Liver (tissue), 9 donors: ENCODE measurements around the gene SLC27A3. TPM values are rescaled to one million over a fixed set of nuclear protein-coding genes. Genes with fewer than 3 reads are reported as not detected.
"Not testable (repeated sequence)": the region's sequence is repeated elsewhere in the genome, so short reads cannot be mapped to it uniquely, and the experiment has no call there.

Experiments
- DNase-seq: peaks from one replicate; pipeline ENCODE4 v3.0.0-alpha.2; 2017; ENCODE audit warnings: low spot score
- H3K27ac ChIP-seq, 2 donors: one replicate each; pipeline ENCODE4 v1.7.0; 2013; ENCODE audit warnings: inconsistent platforms in 2 of 2, low read length in 2 of 2, control low read depth in 1 of 2, low read depth in 1 of 2, mild to moderate bottlenecking in 1 of 2
- H3K27me3 ChIP-seq, 4 donors: one replicate each; pipeline versions ENCODE4 v1.6.1 to v1.7.0; 2013; ENCODE audit warnings: low read length in 3 of 4, inconsistent platforms in 1 of 4, mild to moderate bottlenecking in 1 of 4, moderate library complexity in 1 of 4; ENCODE audit not compliant: control insufficient read depth in 4 of 4, insufficient read depth in 4 of 4
- H3K36me3 ChIP-seq, 4 donors: one replicate each; pipeline versions ENCODE4 v1.6.1 to v1.7.0; 2013; ENCODE audit warnings: low read length in 3 of 4, mild to moderate bottlenecking in 3 of 4, low read depth in 1 of 4, moderate library complexity in 1 of 4; ENCODE audit not compliant: control insufficient read depth in 4 of 4, insufficient read depth in 3 of 4
- H3K4me1 ChIP-seq, 4 donors: one replicate each; pipeline versions ENCODE4 v1.6.1 to v1.7.0; 2013; ENCODE audit warnings: low read length in 3 of 4, mild to moderate bottlenecking in 3 of 4, moderate library complexity in 1 of 4; ENCODE audit not compliant: control insufficient read depth in 4 of 4, insufficient read depth in 4 of 4
- H3K4me3 ChIP-seq, 3 donors: one replicate each; pipeline versions ENCODE4 v1.6.1 to v1.7.0; 2013; ENCODE audit warnings: low read length in 3 of 3, control low read depth in 1 of 3, low read depth in 1 of 3, mild to moderate bottlenecking in 1 of 3
- H3K9ac ChIP-seq, 2 donors: one replicate each; pipeline ENCODE4 v1.7.0; 2013; ENCODE audit warnings: low read length in 2 of 2, mild to moderate bottlenecking in 2 of 2, moderate library complexity in 2 of 2, control low read depth in 1 of 2, low read depth in 1 of 2
- H3K9me3 ChIP-seq, 4 donors: one replicate each; pipeline versions ENCODE4 v1.6.1 to v1.7.0; 2013; ENCODE audit warnings: low read length in 3 of 4; ENCODE audit not compliant: control insufficient read depth in 4 of 4
- FOXA1 ChIP-seq: IDR thresholded peaks from 2 replicates; pipeline ENCODE4 v1.6.1; 2016; ENCODE audit warnings: antibody characterized with exemption
- GABPA ChIP-seq, 2 donors: IDR thresholded peaks in 1 of 2; conservative IDR thresholded peaks in 1 of 2; 2 replicates each; pipeline ENCODE4 v1.6.1; 2016; ENCODE audit warnings: antibody characterized with exemption in 2 of 2, mild to moderate bottlenecking in 1 of 2, moderate library complexity in 1 of 2
- HNF4A ChIP-seq, 2 donors: conservative IDR thresholded peaks; 2 replicates each; pipeline ENCODE4 v1.6.1; 2016; ENCODE audit warnings: antibody characterized with exemption in 2 of 2, mild to moderate bottlenecking in 2 of 2
- HNF4G ChIP-seq: IDR thresholded peaks from 2 replicates; pipeline ENCODE4 v1.6.1; 2016; ENCODE audit warnings: antibody characterized with exemption
- RAD21 ChIP-seq, 2 donors: IDR thresholded peaks; 2 replicates each; pipeline ENCODE4 v1.6.1; 2016; ENCODE audit warnings: antibody characterized with exemption in 2 of 2, mild to moderate bottlenecking in 2 of 2
- RXRA ChIP-seq, 2 donors: IDR thresholded peaks; 2 replicates each; pipeline ENCODE4 v1.6.1; 2017 to 2018; ENCODE audit warnings: antibody characterized with exemption in 2 of 2, mild to moderate bottlenecking in 1 of 2
- WGBS: extraction: QIAGEN DNeasy Blood & Tissue Kit; methylation state at CpG from one replicate; pipeline ENCODE4 v1.1.7; 2013; 5-methylcytosine and 5-hydroxymethylcytosine counted together
- polyA plus RNA-seq, 2 donors: library from polyadenylated mRNA; stranded (reverse) in 1 of 2; unstranded in 1 of 2; fragments of 200-250 nt in 1 of 2; fragments of >200 nt in 1 of 2; fragmentation: Nextera tagmentation in 1 of 2; extraction: Ambion mirVana in 1 of 2; gene quantifications; one replicate each; pipeline versions ENCODE4 v1.2.1 to v1.2.3, GENCODE V29; 2013 to 2015
- total RNA-seq, 2 donors: library from RNA; depleted of rRNA; stranded (reverse); fragments of >200 nt; gene quantifications; one replicate each; pipeline ENCODE4 v1.2.3, GENCODE V29; 2014
- TF ChIP-seq, protein P1 (sequence below): IDR thresholded peaks from 2 replicates; pipeline ENCODE4 v1.6.1; 2016; ENCODE audit warnings: antibody characterized with exemption
- TF ChIP-seq, protein P2 (sequence below): IDR thresholded peaks from 2 replicates; pipeline ENCODE4 v1.6.1; 2016; ENCODE audit warnings: antibody characterized with exemption, mild to moderate bottlenecking
- TF ChIP-seq, protein P3 (sequence below): fragments of 150-350 bp; IDR thresholded peaks from 2 replicates; pipeline ENCODE4 v1.5.1; 2017; ENCODE audit warnings: improper control_type of control experiment, low read depth, low read length; ENCODE audit not compliant: missing input control
- TF ChIP-seq, protein P4 (sequence below): IDR thresholded peaks from 2 replicates; pipeline ENCODE4 v1.6.1; 2016; ENCODE audit warnings: antibody characterized with exemption
- donor health status: healthy.
- donor health status: healthy.
- donor health status: healthy.
- donor health status: healthy.
- donor health status: healthy.

The SLC27A3 gene
- total and polyA plus RNA-seq, 4 donors = 18.1 to 47.4 (median 28.2) TPM

DNA sequence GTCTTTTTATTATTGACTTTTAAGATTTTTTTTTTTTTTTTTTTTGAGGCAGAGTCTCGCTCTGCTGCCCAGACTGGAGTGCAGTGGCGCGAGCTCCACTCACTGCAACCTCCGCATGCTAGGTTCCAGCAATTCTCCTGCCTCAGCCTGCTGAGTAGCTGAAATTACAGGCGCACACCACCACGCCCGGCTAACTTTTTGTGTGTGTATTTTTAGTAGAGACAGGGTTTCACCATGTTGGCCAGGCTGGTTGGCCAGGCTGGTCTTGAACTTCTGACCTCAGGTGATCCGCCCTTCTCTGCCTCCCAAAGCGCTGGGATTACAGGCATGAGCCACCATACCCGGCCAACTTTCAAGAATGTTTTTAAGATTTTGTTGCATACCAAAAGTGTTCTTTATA is 8.5 kb upstream of the SLC27A3 start:
- not testable (repeated sequence) for H3K4me3 ChIP-seq, H3K27ac ChIP-seq, H3K27me3 ChIP-seq, H3K9ac ChIP-seq, H3K9me3 ChIP-seq, DNase-seq
- 69% methylated on average over 10 of the region's 10 CpGs for WGBS
- H3K36me3 ChIP-seq = peaks cover 5 to 36% (median 26%) of the 10 kb centered on the region in 4 donors
- TF ChIP-seq HNF4A (conservative IDR thresholded peaks at IDR 0.05) (peak; percentile 5 to 15), RXRA (IDR thresholded peaks at IDR 0.05) (peak; percentile 19 to 47)
- peaks cover 17 to 34% (median 28%) of the 10 kb centered on the region in 4 donors for H3K4me1 ChIP-seq

DNA sequence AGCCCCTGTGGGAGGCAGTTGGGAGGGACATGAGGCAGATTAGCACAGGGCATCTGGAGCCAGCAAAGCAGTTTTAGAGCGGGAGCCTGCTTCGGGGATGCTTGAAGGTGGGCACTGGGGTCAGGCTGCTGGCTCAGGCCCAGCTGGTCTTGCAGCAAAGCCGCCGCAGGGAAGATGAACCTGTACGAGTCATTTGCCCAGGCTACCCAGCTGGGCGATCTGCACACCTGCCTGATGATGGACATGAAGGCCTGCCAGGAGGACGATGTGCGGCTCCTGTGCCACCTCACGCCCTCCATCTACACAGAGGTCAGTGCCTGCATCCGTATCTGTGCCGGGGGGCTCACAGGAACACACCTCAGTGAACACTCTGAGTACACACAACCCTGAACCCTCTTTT is 7.7 kb upstream of the SLC27A3 start:
- no peak overlapping the region for H3K4me3 ChIP-seq
- no peak for DNase-seq
- WGBS = 88% methylated on average over 11 of the region's 11 CpGs
- no peaks in the 10 kb centered on the region for H3K27me3 ChIP-seq
- peak overlapping the region; percentile 51 to 83 for H3K27ac ChIP-seq
- peaks cover 11 to 37% (median 30%) of the 10 kb centered on the region in 4 donors for H3K36me3 ChIP-seq
- TF ChIP-seq, protein P1, sequence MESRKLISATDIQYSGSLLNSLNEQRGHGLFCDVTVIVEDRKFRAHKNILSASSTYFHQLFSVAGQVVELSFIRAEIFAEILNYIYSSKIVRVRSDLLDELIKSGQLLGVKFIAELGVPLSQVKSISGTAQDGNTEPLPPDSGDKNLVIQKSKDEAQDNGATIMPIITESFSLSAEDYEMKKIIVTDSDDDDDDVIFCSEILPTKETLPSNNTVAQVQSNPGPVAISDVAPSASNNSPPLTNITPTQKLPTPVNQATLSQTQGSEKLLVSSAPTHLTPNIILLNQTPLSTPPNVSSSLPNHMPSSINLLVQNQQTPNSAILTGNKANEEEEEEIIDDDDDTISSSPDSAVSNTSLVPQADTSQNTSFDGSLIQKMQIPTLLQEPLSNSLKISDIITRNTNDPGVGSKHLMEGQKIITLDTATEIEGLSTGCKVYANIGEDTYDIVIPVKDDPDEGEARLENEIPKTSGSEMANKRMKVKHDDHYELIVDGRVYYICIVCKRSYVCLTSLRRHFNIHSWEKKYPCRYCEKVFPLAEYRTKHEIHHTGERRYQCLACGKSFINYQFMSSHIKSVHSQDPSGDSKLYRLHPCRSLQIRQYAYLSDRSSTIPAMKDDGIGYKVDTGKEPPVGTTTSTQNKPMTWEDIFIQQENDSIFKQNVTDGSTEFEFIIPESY = no peak
- TF ChIP-seq, protein P2, sequence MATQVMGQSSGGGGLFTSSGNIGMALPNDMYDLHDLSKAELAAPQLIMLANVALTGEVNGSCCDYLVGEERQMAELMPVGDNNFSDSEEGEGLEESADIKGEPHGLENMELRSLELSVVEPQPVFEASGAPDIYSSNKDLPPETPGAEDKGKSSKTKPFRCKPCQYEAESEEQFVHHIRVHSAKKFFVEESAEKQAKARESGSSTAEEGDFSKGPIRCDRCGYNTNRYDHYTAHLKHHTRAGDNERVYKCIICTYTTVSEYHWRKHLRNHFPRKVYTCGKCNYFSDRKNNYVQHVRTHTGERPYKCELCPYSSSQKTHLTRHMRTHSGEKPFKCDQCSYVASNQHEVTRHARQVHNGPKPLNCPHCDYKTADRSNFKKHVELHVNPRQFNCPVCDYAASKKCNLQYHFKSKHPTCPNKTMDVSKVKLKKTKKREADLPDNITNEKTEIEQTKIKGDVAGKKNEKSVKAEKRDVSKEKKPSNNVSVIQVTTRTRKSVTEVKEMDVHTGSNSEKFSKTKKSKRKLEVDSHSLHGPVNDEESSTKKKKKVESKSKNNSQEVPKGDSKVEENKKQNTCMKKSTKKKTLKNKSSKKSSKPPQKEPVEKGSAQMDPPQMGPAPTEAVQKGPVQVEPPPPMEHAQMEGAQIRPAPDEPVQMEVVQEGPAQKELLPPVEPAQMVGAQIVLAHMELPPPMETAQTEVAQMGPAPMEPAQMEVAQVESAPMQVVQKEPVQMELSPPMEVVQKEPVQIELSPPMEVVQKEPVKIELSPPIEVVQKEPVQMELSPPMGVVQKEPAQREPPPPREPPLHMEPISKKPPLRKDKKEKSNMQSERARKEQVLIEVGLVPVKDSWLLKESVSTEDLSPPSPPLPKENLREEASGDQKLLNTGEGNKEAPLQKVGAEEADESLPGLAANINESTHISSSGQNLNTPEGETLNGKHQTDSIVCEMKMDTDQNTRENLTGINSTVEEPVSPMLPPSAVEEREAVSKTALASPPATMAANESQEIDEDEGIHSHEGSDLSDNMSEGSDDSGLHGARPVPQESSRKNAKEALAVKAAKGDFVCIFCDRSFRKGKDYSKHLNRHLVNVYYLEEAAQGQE = no peak
- TF ChIP-seq GABPA (IDR thresholded peaks at IDR 0.05 in 1 of 2, conservative IDR thresholded peaks at IDR 0.05 in 1 of 2) = no peak
- no peak for TF ChIP-seq FOXA1
- TF ChIP-seq, protein P3, sequence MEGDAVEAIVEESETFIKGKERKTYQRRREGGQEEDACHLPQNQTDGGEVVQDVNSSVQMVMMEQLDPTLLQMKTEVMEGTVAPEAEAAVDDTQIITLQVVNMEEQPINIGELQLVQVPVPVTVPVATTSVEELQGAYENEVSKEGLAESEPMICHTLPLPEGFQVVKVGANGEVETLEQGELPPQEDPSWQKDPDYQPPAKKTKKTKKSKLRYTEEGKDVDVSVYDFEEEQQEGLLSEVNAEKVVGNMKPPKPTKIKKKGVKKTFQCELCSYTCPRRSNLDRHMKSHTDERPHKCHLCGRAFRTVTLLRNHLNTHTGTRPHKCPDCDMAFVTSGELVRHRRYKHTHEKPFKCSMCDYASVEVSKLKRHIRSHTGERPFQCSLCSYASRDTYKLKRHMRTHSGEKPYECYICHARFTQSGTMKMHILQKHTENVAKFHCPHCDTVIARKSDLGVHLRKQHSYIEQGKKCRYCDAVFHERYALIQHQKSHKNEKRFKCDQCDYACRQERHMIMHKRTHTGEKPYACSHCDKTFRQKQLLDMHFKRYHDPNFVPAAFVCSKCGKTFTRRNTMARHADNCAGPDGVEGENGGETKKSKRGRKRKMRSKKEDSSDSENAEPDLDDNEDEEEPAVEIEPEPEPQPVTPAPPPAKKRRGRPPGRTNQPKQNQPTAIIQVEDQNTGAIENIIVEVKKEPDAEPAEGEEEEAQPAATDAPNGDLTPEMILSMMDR = no peak
- no peak for TF ChIP-seq HNF4G
- TF ChIP-seq, protein P4, sequence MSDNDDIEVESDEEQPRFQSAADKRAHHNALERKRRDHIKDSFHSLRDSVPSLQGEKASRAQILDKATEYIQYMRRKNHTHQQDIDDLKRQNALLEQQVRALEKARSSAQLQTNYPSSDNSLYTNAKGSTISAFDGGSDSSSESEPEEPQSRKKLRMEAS = no peak
- no peak for TF ChIP-seq RAD21 (IDR thresholded peaks at IDR 0.05)
- no peaks in the 10 kb centered on the region for H3K9me3 ChIP-seq
- peaks cover 19 to 38% (median 29%) of the 10 kb centered on the region in 4 donors for H3K4me1 ChIP-seq
- no peak overlapping the region for H3K9ac ChIP-seq
